Activated CD8-positive, alpha-beta T cell treated with anti-CD3 and anti-CD28 coated beads, Interleukin-2, amount 10 ng/mL, durations not matched to agents 7 days and 5 days (primary cell): ENCODE results near the gene SEMA5A. TPM values are rescaled to one million over a fixed set of nuclear protein-coding genes. Genes with fewer than 3 reads are reported as not detected.

ENCODE experiments used
- ATAC-seq: fragments of 150-1000 bp; cut with Tn5 transposase; one replicate; pipeline ENCODE4 v1.10.0; 2021; ENCODE audit warnings: moderate library complexity
- CTCF ChIA-PET: fragments of 350-600 bp; sonication (Branson Sonifier 250); formaldehyde crosslinking; loops from one replicate; lab custom pipeline; 2021; ENCODE audit warnings: antibody characterized with exemption; lab: Charles Lee
- POLR2A ChIA-PET: fragments of 350-600 bp; sonication (Branson Sonifier 250); formaldehyde crosslinking; loops from one replicate; lab custom pipeline; 2021; ENCODE audit warnings: antibody characterized with exemption; lab: Charles Lee
- DNase-seq: peaks from one replicate; pipeline ENCODE4 v3.0.0-alpha.2; 2020
- H3K27ac Mint-ChIP-seq: one replicate; pipeline ENCODE4 v1.8.0; 2021; ENCODE audit warnings: mild to moderate bottlenecking, mixed read lengths
- H3K27me3 Mint-ChIP-seq: one replicate; pipeline ENCODE4 v1.8.0; 2021; ENCODE audit warnings: low read depth, mixed read lengths
- H3K36me3 Mint-ChIP-seq: one replicate; pipeline ENCODE4 v1.8.0; 2021; ENCODE audit warnings: low read depth, mixed read lengths
- H3K4me1 Mint-ChIP-seq: one replicate; pipeline ENCODE4 v1.8.0; 2021; ENCODE audit warnings: low read depth, mixed read lengths
- H3K4me3 Mint-ChIP-seq: one replicate; pipeline ENCODE4 v1.8.0; 2021; ENCODE audit warnings: mild to moderate bottlenecking, mixed read lengths
- H3K9me3 Mint-ChIP-seq: one replicate; pipeline ENCODE4 v1.8.0; 2022; ENCODE audit warnings: mixed read lengths; ENCODE audit not compliant: insufficient read depth
- total RNA-seq, 2 experiments: library from RNA; stranded (reverse); gene quantifications; one replicate each; pipeline ENCODE4 v1.2.3, GENCODE V29; 2021

The SEMA5A gene
- total RNA-seq, 2 experiments from 2014 or later = not detected

DNA sequence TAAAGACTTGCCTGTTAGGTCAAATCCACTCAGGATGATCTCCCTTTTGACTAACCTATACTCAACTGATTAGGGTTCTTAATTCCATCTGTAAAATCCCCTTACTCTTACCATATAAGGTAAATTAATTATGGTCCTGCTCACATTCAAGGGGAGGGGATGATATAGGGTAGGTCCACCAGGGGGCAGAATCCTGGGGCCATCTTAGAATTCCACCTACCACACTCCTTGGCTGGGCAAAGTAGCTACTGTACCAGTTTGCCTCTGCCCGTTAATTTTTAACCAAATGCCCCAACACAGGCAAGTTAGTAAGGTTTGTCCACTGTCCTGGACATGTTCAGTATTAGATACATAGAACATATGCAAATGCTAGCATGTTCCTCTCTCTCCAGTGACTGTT lies 262.4 kb downstream of the SEMA5A start:
- no peak overlapping the region for H3K27ac Mint-ChIP-seq
- no peak overlapping the region for H3K4me3 Mint-ChIP-seq
- H3K9me3 Mint-ChIP-seq = no peaks in the 10 kb centered on the region
- H3K36me3 Mint-ChIP-seq = no peaks in the 10 kb centered on the region
- H3K27me3 Mint-ChIP-seq = no peaks in the 10 kb centered on the region
- CTCF ChIA-PET = no interaction called here
- H3K4me1 Mint-ChIP-seq = no peaks in the 10 kb centered on the region
- DNase-seq (no peak), ATAC-seq (no peak)
- POLR2A ChIA-PET = no interaction called here

DNA sequence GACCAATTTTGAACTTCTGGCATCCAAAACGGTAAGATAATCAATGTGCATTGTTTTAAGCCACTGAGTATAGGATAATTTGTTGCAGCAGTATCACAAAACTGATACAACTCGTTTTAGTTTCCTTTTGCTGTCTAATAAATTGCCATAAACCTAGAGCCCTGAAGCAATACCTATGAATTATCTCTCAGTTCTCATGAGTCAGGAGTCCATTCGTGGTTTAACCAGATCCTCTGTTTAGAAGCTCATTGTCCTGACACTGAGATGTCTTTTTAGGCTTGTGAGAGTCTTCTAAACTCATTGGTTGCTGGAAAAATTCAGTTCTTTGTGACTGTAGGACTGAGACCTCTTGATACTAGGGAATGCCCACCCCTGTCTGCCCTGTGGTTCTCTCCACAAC lies 262.9 kb downstream of the SEMA5A start:
- H3K36me3 Mint-ChIP-seq = no peaks in the 10 kb centered on the region
- ChIA-PET POLR2A (no interaction called here), CTCF (no interaction called here)
- H3K4me1 Mint-ChIP-seq = no peaks in the 10 kb centered on the region
- H3K4me3 Mint-ChIP-seq = no peak overlapping the region
- no peaks in the 10 kb centered on the region for H3K27me3 Mint-ChIP-seq
- H3K9me3 Mint-ChIP-seq = no peaks in the 10 kb centered on the region
- DNase-seq (no peak), ATAC-seq (no peak)
- H3K27ac Mint-ChIP-seq = no peak overlapping the region

DNA sequence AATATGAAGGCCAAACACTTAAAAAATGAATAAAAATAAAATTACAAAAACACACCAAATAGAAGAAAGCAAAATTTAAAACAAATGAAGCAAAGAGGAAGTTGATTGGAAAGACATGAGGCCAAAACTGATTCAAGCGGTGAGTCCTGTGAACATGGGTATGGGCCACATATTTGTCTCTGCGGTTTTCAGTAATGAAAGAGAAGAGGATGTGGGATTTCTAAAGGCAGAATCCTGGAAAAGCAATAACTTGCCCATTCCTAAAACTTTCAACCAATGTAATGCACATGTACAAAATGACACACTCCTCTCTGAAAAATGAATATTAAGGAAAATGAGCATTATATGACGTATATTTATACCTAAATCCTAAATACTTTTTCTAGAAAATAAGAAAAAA lies 263.7 kb downstream of the SEMA5A start:
- no peak for ATAC-seq

DNA sequence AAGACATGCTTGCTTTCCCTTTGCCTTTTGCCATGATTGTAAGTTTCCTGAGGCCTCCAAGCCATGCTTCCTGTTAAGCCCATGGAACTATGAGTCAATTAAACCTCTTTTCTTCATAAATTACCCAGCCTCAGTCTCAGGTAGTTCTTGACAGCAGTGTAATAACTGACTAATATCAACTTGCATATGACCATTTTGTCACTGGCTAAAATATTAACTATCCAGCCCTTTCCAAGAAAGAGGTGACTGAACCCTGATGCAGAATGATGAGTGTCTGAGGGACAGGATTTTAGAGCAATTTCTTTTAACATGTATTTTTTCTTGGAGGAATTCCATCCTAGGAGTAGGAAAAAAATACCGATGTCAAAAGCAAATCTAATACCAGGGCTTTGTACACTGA lies 266.1 kb downstream of the SEMA5A start:
- H3K27me3 Mint-ChIP-seq = no peaks in the 10 kb centered on the region
- ATAC-seq (no peak), DNase-seq (no peak)
- POLR2A ChIA-PET = no interaction called here
- H3K27ac Mint-ChIP-seq = no peak overlapping the region
- no peaks in the 10 kb centered on the region for H3K4me1 Mint-ChIP-seq
- CTCF ChIA-PET = no interaction called here
- no peaks in the 10 kb centered on the region for H3K36me3 Mint-ChIP-seq
- H3K4me3 Mint-ChIP-seq = no peak overlapping the region
- H3K9me3 Mint-ChIP-seq = peaks cover 4% of the 10 kb centered on the region

More for the DNA sequence above, 263.7 kb downstream of the SEMA5A start:
- Mint-ChIP-seq H3K27me3 (no peaks in the 10 kb centered on the region), H3K4me3 (no peak overlapping the region), H3K9me3 (no peaks in the 10 kb centered on the region), H3K27ac (no peak overlapping the region), H3K4me1 (no peaks in the 10 kb centered on the region), H3K36me3 (no peaks in the 10 kb centered on the region)
- ChIA-PET POLR2A (no interaction called here), CTCF (no interaction called here)
- DNase-seq = no peak

DNA sequence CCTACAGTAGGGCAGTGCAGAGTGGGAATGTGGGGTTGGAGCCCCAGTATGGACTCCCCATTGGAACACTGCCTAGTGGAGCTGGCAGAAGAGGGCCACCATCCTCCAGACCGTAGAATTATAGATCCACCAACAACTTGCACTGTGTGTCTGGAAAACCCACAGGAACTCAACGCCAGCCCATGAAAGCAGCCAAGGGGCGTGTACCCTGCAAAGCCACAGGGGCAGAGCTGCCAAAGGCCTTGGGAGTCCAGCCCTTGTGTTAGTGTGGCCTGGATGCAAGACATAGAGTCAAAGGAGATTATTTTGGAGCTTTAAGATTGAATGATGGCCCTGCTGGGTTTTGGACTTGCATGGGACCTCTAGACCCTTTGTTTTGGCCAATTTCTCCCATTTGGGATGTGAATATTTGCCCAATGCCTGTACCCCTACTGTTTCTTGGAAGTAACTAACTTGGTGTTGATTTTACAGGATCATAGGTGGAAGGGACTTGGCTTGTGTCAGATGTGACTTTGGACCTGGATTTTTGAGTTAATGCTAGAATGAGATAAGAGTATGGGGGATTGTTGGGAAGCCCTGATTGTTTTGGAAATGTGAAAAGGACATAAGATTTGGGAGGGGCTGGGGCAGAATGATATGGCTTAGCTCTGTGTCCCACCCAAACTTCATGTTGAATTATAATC lies 266.8 kb downstream of the SEMA5A start:
- CTCF ChIA-PET = no interaction called here
- H3K4me1 Mint-ChIP-seq = no peaks in the 10 kb centered on the region
- H3K9me3 Mint-ChIP-seq = peaks cover 7% of the 10 kb centered on the region
- POLR2A ChIA-PET = no interaction called here
- H3K27me3 Mint-ChIP-seq = no peaks in the 10 kb centered on the region
- no peak overlapping the region for H3K4me3 Mint-ChIP-seq
- ATAC-seq (no peak), DNase-seq (no peak)
- H3K27ac Mint-ChIP-seq = no peak overlapping the region
- no peaks in the 10 kb centered on the region for H3K36me3 Mint-ChIP-seq

DNA sequence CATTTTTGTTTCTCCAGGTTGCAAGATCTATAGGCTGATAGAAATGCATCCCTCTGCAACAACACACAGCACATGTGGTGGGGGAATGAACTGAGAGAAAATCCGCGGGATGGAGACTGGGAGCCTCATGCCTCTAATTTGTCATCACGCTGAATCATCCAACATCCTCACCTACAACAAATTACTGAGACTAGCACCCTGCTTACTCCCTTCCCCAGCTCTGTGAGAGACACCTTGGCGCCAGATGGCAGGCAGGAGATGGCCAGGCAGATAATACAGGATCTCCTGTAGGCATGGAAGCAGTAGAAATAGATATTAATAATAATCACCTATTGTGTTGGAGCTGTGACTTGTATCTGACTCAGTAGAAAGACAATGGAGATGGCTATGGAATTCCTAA lies 276.9 kb downstream of the SEMA5A start:
- H3K4me3 Mint-ChIP-seq = no peak overlapping the region
- H3K27ac Mint-ChIP-seq = no peak overlapping the region
- POLR2A ChIA-PET = no interaction called here
- DNase-seq (no peak), ATAC-seq (no peak)
- H3K4me1 Mint-ChIP-seq = no peaks in the 10 kb centered on the region
- CTCF ChIA-PET = no interaction called here
- H3K36me3 Mint-ChIP-seq = no peaks in the 10 kb centered on the region
- peaks cover 13% of the 10 kb centered on the region for H3K9me3 Mint-ChIP-seq
- H3K27me3 Mint-ChIP-seq = no peaks in the 10 kb centered on the region

DNA sequence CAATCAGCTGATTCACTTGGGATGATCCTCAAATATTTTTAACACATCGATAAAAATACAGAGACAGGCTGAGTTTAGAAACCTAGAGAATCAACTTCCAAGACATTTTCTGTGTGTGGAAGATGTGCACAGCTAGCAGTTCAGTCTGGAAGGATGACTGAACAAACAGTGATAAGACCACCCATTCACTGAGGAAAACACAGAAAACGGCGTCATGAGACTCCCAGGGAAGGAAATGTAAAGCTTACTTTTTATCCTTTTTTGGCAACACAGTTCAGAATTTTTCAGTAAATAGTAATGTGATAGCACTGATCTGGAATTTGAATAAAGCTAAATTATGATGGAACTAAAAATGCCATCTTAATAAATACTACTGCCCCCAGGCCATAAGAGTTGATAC lies 277.6 kb downstream of the SEMA5A start:
- DNase-seq = no peak
- Mint-ChIP-seq H3K4me3 (no peak overlapping the region), H3K27me3 (no peaks in the 10 kb centered on the region), H3K4me1 (no peaks in the 10 kb centered on the region), H3K36me3 (no peaks in the 10 kb centered on the region), H3K27ac (no peak overlapping the region), H3K9me3 (peaks cover 17% of the 10 kb centered on the region)
- ATAC-seq = no peak
- CTCF ChIA-PET = no interaction called here
- POLR2A ChIA-PET = no interaction called here

DNA sequence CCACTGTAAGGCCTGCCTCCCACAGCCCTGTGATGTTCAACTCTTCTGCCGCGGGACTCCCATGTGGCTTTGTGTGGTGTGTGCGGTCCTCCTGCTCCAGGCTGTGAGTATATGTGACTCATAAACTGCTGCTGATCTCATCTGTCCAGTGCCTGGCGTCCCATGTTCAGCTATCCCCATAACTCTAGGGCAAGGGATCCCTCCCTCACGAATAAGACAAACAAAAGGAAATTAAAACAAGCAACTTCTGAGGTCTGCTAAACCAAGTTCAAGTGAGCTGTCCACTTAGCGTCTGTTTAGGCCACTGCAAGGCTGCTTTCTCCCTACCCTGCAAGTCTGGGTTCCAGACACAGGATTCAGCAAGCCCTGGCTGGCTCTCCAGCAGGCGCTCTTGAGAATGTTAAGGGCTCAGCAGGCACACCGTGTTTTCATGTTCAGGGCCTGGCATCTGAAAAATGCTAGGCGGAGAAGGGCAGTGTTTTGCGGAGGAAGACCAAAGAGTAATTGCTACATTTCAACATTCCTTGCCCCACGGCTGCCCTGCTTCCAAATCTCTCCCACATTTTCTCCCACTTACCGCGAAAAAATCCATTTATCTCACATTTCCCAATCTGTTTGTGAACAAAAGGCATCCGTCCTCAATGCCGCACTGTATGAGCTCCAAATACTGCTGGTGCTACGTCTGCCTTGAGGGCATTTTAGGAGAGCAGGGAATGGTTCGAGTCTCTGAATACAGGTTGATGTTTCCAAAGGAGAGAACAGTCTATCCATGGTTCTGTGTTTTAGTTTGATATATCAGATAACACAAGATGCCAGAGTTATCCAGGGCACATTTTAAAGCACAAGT lies 280.2 kb downstream of the SEMA5A start:
- POLR2A ChIA-PET = no interaction called here
- CTCF ChIA-PET = no interaction called here
- ATAC-seq = no peak

DNA sequence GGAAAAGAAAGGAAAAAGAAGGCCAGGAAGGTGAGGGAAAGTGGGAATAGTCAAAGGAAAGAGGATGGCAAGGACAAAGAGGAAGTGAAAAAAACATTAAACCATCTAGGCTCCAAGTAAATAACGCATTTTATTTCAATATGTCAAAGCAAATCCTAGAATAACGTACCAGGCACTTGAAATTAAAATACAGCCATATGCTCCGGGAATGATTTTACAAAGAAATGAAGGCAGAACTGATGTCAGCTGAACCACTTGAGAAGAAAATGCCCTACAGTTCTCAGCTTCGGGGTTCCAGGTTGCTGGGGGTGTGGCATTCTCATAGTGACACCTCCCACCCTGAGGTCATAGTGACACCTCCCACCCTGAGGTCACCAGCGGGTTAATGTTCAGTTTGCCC lies 281.6 kb downstream of the SEMA5A start:
- CTCF ChIA-PET = no interaction called here
- DNase-seq (no peak), ATAC-seq (no peak)
- Mint-ChIP-seq H3K36me3 (no peaks in the 10 kb centered on the region), H3K9me3 (peaks cover 8% of the 10 kb centered on the region), H3K4me3 (no peak overlapping the region), H3K27me3 (no peaks in the 10 kb centered on the region), H3K4me1 (no peaks in the 10 kb centered on the region), H3K27ac (no peak overlapping the region)
- POLR2A ChIA-PET = no interaction called here

More for the DNA sequence above, 280.2 kb downstream of the SEMA5A start:
- Mint-ChIP-seq H3K27me3 (no peaks in the 10 kb centered on the region), H3K27ac (no peak overlapping the region), H3K4me1 (no peaks in the 10 kb centered on the region), H3K9me3 (peaks cover 8% of the 10 kb centered on the region), H3K4me3 (no peak overlapping the region), H3K36me3 (no peaks in the 10 kb centered on the region)
- no peak for DNase-seq

DNA sequence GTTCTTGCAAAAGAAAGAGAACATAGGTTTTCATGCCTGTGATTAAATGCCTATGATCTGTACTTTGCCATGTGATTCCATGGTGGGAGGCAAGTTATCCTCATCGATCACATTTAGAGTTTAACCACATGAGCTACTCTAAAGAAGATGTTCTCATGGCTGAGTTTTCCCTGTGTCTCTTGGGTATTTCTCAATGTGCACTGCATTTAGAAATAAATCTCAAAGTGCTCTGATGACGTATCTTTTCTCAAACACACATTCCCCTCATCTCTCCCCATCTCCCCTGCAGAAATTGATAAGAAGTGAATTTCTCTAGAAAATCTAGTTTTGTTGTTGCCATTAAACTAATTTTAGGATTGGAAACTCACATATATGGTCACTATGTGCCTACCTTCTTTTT lies 282.2 kb downstream of the SEMA5A start:
- no peaks in the 10 kb centered on the region for H3K27me3 Mint-ChIP-seq
- POLR2A ChIA-PET = no interaction called here
- no peaks in the 10 kb centered on the region for H3K36me3 Mint-ChIP-seq
- no peaks in the 10 kb centered on the region for H3K4me1 Mint-ChIP-seq
- CTCF ChIA-PET = no interaction called here
- no peak overlapping the region for H3K4me3 Mint-ChIP-seq
- H3K9me3 Mint-ChIP-seq = peaks cover 8% of the 10 kb centered on the region
- no peak overlapping the region for H3K27ac Mint-ChIP-seq
- ATAC-seq (no peak), DNase-seq (no peak)

DNA sequence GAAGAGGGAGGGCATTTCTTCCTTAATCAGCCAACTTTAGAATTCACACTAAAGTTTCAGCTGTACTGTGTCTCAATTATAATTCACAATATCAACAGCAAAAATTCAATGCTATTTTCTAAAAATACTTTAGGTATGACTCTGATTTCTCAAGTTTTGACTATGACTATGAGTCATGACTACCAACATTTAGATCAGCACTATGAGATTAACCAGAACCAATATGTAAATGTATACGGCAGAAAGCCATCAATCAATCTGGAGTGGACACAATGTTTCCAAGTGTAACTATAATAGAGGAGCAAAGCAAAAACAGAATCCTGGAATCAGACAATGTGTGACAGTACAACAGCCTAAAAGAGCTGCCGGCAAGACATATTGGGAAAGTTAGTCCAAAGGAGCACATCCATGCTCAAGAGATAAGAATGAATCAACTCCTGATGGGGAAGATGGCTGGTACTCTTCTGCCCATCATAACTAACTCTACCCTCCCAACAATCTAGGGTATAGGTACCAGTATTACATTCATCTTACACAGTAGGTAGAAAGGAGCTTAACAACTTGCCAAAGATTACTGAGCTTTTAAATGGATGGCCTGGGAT lies 294.4 kb downstream of the SEMA5A start:
- Mint-ChIP-seq H3K4me1 (no peaks in the 10 kb centered on the region), H3K4me3 (no peak overlapping the region), H3K27ac (no peak overlapping the region), H3K27me3 (no peaks in the 10 kb centered on the region), H3K9me3 (peaks cover 3% of the 10 kb centered on the region), H3K36me3 (no peaks in the 10 kb centered on the region)
- DNase-seq (no peak), ATAC-seq (no peak)
- ChIA-PET CTCF (no interaction called here), POLR2A (no interaction called here)

DNA sequence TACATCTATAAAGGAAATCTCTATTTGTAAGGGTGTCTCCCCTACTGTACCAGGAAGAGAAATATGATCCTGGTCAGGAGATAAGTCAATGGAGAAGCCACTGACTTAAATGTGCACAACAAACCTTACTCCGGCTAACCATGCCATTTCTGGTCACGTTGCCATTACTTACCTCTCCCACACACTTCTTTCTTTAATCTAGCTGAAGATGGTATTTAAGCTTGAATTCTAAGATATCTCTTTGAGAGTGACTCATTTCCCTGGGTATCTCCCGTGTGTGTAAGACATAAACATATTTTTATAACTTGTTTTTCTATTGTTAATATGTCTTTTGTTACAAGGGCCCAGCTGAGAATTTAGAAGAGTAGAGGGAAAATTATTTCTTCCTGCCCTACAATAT lies 296.6 kb downstream of the SEMA5A start:
- no peak for DNase-seq
- Mint-ChIP-seq H3K9me3 (peaks cover 3% of the 10 kb centered on the region), H3K4me3 (no peak overlapping the region), H3K27me3 (no peaks in the 10 kb centered on the region), H3K36me3 (no peaks in the 10 kb centered on the region), H3K4me1 (no peaks in the 10 kb centered on the region), H3K27ac (no peak overlapping the region)
- ChIA-PET POLR2A (no interaction called here), CTCF (no interaction called here)
- ATAC-seq = no peak
